Osteoblast (primary cell): ENCODE data around the gene PRKAG3. TPM values are rescaled to one million over a fixed set of nuclear protein-coding genes. Genes with fewer than 3 reads are reported as not detected.

Experiments used
- DNase-seq: peaks from one replicate; pipeline ENCODE4 v3.0.0; 2011; ENCODE audit warnings: low spot score, mixed read lengths; ENCODE audit not compliant: insufficient read length; ENCODE audit errors: missing footprints
- H2AFZ ChIP-seq: 2 replicates; pipeline ENCODE4 v1.6.0; 2011; ENCODE audit warnings: mild to moderate bottlenecking, low read length
- H3K27ac ChIP-seq: 2 replicates; pipeline ENCODE4 v1.5.1; 2011; ENCODE audit warnings: mild to moderate bottlenecking, low read depth, low read length, moderate library complexity
- H3K27me3 ChIP-seq: 2 replicates; pipeline ENCODE4 v1.6.0; 2012; ENCODE audit warnings: mild to moderate bottlenecking, control low read depth, inconsistent platforms, low read length, moderate library complexity; ENCODE audit not compliant: insufficient read depth
- H3K36me3 ChIP-seq: 2 replicates; pipeline ENCODE4 v1.5.1; 2011; ENCODE audit warnings: mild to moderate bottlenecking, low read length, control low read depth, moderate library complexity; ENCODE audit not compliant: insufficient read depth
- H3K4me1 ChIP-seq: 2 replicates; pipeline ENCODE4 v1.5.1; 2011; ENCODE audit warnings: mild to moderate bottlenecking, low read length, control low read depth, moderate library complexity; ENCODE audit not compliant: insufficient read depth
- H3K4me2 ChIP-seq: 2 replicates; pipeline ENCODE4 v1.6.0; 2011; ENCODE audit warnings: mild to moderate bottlenecking, low read length; ENCODE audit not compliant: insufficient read depth
- H3K4me3 ChIP-seq: fragments of 200-600 bp; sonication (generic); 3 replicates; pipeline ENCODE4 v1.5.1; 2012; ENCODE audit warnings: mild to moderate bottlenecking, low read length, inconsistent platforms; ENCODE audit not compliant: insufficient read depth
- H3K79me2 ChIP-seq: 2 replicates; pipeline ENCODE4 v1.6.0; 2012; ENCODE audit warnings: mild to moderate bottlenecking, low read length, control low read depth, inconsistent platforms; ENCODE audit not compliant: insufficient read depth
- H3K9me3 ChIP-seq: 2 replicates; pipeline ENCODE4 v1.5.1; 2011; ENCODE audit warnings: low read depth, low read length, control low read depth
- H4K20me1 ChIP-seq: 2 replicates; pipeline ENCODE4 v1.6.0; 2012; ENCODE audit warnings: mild to moderate bottlenecking, low read length, control low read depth; ENCODE audit not compliant: insufficient read depth
- CTCF ChIP-seq: IDR thresholded peaks from 2 replicates; pipeline ENCODE4 v1.5.1; 2011; ENCODE audit warnings: mild to moderate bottlenecking, low read depth, low read length, moderate library complexity; ENCODE audit errors: extremely low read depth
- total RNA-seq: library from RNA; depleted of rRNA; stranded (reverse); fragments of >200 nt; gene quantifications from 2 replicates; pipeline ENCODE4 v1.2.3, GENCODE V29; 2012

The PRKAG3 gene
- total RNA-seq, 1 donor: under 0.01 TPM

- DNase-seq: no peak
- H3K4me2 ChIP-seq: no peak overlapping the region
- H4K20me1 ChIP-seq: peaks cover 3% of the 10 kb centered on the region
- no peaks in the 10 kb centered on the region for H3K4me1 ChIP-seq
- no peaks in the 10 kb centered on the region for H3K36me3 ChIP-seq
- no peak overlapping the region for H3K4me3 ChIP-seq
- H3K79me2 ChIP-seq: no peaks in the 10 kb centered on the region
- TF ChIP-seq CTCF: no peak
- H3K27ac ChIP-seq: no peak overlapping the region
- no peaks in the 10 kb centered on the region for H3K9me3 ChIP-seq
- H3K27me3 ChIP-seq: peaks cover under 1% of the 10 kb centered on the region
- H2AFZ ChIP-seq: no peak overlapping the region
These were observed 16.9 kb downstream of the PRKAG3 start for GRCh38 chr2:218814540-218815243.

GRCh38 chr2:218813771-218814460, 17.7 kb downstream of the PRKAG3 start:
- no peak overlapping the region for H3K4me3 ChIP-seq
- H3K9me3 ChIP-seq: no peaks in the 10 kb centered on the region
- no peak for DNase-seq
- peaks cover 7% of the 10 kb centered on the region for H3K27me3 ChIP-seq
- no peaks in the 10 kb centered on the region for H3K79me2 ChIP-seq
- peaks cover 3% of the 10 kb centered on the region for H4K20me1 ChIP-seq
- H3K4me1 ChIP-seq: no peaks in the 10 kb centered on the region
- H3K27ac ChIP-seq: no peak overlapping the region
- H2AFZ ChIP-seq: no peak overlapping the region
- no peaks in the 10 kb centered on the region for H3K36me3 ChIP-seq
- no peak overlapping the region for H3K4me2 ChIP-seq
- no peak for TF ChIP-seq CTCF

GRCh38 chr2:218812861-218813260, 18.7 kb downstream of the PRKAG3 start:
- Histone ChIP-seq H3K4me3 (no peak overlapping the region), H4K20me1 (peaks cover 3% of the 10 kb centered on the region), H3K27me3 (peaks cover 13% of the 10 kb centered on the region), H2AFZ (no peak overlapping the region), H3K79me2 (no peaks in the 10 kb centered on the region), H3K27ac (no peak overlapping the region), H3K4me2 (no peak overlapping the region), H3K36me3 (no peaks in the 10 kb centered on the region), H3K4me1 (no peaks in the 10 kb centered on the region), H3K9me3 (no peaks in the 10 kb centered on the region)
- TF ChIP-seq CTCF: no peak
- no peak for DNase-seq

GRCh38 chr2:218812096-218812815, 19.3 kb downstream of the PRKAG3 start:
- Histone ChIP-seq H3K4me3 (no peak overlapping the region), H3K9me3 (no peaks in the 10 kb centered on the region), H2AFZ (no peak overlapping the region), H3K4me1 (no peaks in the 10 kb centered on the region), H3K27ac (no peak overlapping the region), H3K36me3 (no peaks in the 10 kb centered on the region), H4K20me1 (peaks cover 3% of the 10 kb centered on the region), H3K27me3 (peaks cover 13% of the 10 kb centered on the region), H3K4me2 (no peak overlapping the region), H3K79me2 (no peaks in the 10 kb centered on the region)
- no peak for DNase-seq
- no peak for TF ChIP-seq CTCF
